NCI-H1930 (cell line): ENCODE results near the gene IKZF1.
"Not testable (repeated sequence)": the region's sequence is repeated elsewhere in the genome, so short reads cannot be mapped to it uniquely, and the experiment has no call there.

Experiments used
- DNase-seq, 2 experiments: peaks; one replicate each; lab custom pipeline; 2025; lab: John Stamatoyannopoulos, UW

The IKZF1 gene

DNA sequence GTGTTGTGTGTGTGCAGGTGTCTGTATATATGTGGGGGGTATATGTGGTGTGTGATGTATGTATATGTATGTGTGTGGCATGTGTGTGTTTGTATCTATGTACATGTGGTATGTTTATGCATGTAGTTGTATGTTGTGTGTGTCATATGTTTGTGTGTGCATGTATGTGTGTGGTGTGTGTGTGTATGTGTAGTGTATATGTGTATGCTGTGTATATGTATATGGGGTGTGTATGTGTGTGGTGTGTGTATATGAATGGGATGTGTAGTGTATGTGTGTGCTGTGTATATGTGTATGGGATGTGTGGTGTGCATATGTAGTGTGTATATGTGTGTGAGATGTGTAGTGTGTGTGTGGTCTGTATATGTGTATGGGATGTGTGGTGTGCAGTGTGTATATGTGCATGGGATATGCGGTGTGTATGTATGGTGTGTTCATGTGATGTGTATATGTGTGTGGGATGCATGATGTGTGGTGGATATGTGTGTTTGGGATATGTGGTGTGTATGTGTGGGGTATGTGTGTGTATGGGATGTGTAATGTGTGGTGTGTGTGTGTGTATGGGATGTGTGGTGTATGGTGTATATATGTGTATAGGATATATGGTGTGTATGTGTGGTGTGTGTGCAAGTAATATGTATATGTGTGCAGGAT is 30.0 kb downstream of the IKZF1 start:
- DNase-seq: no peak

DNA sequence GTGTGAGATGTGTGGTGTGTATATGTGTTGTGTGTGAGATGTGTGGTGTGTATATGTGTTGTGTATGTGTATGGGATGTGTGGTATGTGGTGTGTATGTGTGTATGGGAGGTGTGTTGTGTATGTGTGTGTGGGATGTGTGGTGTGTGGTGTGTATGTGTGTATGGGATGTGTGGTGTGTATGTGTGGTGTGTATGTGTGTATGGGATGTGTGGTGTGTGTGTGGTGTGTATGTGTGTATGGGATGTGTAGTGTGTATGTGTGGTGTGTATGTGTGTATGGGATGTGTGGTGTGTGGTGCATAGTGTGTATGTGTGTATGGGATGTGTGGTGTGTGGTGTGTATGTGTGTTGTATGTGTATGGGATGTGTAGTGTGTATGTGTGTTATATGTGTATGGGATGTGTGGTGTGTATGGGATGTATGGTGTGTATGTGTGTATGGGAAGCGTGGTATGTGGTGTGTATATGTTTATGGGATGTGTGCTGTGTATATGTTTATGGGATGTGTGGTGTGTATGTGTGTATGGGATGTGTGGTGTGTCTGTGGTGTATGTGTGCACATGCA is 30.8 kb downstream of the IKZF1 start:
- DNase-seq: no peak

DNA sequence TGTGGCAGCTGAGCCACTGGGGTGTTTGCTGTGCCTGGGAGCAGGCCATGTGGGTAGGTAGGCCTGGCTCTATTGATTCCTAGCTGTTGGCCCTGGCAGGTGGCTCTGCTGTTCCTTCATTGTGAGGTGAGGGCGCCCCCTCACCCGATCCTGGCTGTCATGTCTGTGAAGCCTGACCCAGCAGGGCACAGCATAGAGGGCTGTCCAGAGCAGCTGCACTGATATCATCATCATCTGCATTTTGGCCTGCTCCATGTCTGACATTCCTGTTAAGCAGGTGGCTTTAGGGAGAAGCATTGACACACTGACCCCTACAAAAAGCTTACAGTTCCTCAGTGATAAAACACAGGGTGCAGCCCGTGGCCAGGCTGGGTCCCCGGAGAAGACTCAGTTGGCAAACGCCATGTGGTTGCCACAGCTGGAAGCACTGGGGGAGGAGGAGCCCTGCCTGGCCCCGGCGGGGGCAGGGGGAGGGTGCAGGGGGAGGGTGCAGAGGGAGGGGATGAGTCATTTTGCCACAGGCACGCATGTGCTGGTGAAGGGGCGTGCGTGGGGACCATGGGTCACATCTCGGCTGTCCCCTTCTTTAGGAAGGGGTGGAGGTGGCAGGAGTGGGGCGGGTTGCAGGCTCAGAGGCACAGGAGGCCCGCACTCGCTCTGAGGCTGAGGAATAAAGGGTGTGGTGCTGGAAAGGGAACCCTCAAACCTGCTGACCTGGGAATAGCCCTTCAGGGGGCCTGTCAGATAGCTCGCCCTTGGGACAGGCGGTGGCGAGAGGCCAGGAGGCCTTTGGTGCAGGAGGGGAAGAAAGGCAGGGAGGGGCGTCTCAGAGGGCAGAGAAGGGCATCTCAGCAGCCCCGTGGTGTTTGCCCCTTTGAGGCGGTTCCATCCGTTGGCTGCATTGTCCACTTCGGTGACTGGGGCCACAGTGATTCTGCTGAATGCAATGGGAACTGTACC is 31.6 kb downstream of the IKZF1 start:
- no peak for DNase-seq

DNA sequence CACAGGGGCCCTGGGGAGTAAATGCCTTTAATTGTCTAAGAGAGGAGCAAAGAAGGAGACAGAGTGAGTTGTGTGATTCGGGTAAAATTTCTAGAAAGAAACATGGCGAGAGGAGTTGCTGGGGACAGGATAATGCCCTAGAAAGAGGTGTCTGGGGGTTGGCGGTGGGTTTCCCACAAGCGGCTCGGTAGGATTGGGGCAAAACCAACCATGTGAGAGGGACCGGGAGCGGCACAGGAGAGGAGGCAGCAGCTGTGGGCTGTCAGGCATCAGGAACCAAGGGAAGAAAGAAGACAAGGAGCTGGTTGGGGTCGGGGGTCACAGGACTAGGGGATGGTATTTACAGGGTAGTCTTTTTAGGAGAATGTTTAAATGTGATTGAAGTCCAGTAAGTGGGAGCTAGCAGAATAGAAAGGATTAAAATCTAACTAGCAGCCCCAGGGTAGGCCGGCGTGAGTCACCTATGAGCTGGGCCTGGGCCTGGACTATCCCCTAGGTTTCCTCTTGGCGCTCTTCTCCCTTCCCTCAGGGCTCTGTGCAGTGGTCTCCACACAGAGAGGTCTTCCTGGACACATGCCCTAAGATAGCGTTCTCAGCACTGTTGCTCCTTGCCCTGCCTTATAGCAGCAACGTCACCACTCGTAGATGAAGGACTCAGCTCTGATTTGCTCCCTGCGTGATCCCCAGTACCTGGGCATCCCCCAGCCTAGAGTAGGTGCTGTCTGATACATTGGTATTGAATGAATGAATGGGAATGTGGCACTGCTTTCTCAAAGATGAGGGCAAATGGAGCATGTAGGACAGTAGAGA is 32.6 kb downstream of the IKZF1 start:
- DNase-seq: no peak

DNA sequence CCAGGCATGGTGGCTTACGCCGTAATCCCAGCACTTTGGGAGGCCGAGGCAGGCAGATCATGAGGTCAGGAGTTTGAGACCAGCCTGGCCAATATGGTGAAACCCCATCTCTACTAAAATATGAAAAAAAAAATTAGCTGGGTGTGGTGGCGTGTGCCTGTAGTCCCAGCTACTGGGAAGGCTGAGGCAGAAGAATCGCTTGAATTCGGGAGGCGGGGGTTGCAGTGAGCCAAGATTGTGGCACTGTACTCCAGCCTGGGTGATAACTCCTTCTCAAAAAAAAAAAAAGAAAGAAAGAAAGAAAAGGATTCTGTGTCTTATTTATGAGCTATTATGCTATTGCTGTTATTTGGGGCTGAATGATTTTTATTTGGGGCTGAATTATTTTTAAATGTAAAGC is 35.0 kb downstream of the IKZF1 start:
- not testable (repeated sequence) for DNase-seq

DNA sequence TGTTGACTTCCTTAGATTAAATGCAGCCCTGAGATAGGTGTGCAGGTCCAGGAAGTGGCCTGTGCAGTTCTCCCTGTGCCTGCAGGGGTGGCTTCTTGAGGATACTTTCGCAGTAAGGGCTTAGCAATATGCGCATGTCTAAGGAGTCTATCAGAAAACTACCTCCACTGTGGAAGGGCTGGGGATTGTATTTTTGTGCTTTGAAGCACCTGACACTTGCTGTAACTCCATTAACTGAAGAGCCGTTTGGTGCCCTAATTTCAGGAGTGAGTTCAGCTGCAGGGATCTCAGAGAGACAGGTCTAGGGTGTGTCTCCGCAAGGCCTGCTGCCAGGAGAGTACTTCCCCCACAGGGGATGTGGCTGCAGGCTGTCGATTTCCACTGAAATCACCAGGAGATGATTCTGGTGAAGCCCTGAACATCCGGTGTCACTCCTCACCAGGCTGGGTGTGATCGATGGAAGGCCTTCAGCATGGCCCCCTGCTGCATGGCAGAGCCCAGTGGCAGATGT is 35.5 kb downstream of the IKZF1 start:
- no peak for DNase-seq

DNA sequence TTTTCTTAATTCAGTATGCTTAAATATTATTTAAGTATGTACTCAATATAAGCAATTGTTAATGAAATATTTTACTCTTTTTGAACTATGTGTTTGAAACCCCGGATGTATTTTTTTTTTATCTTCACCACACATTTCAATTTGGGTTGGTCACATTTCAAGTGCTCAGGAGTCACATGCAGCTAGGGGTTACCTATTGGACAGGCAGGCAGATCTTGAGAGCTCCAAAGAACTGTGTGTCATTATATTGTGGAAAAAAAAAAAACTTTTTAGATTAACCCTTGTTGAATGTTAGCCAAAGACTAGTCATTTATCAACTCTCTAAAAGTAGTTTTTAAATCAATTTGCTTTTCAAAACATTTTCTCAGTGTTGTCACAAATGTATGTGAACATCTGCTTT is 37.2 kb downstream of the IKZF1 start:
- DNase-seq: no peak

DNA sequence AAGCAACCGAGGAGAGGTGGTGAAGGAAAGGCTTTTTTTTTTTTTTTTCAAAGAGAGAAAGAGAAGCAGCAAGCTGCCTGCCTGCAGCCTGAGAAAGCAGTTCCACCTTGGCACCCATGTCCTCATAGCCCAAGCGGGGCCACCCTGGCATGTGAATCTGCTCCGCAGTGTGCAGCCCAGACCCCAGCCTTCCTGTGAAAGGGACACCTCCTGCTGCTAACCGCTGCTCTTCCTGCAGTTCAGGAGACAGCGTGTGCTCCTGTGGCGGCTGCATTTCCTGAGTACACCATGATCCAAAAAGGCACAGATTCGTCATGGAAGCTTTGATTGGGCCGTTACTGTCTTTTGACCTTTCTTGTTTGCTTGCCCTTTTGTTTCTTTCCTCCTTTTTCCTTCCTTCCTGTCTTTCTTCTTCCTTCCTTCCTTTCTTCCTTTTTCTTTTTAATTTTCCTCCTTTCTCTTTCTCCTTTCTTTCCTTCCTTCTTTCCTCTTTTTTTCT is 38.1 kb downstream of the IKZF1 start:
- no peak for DNase-seq

DNA sequence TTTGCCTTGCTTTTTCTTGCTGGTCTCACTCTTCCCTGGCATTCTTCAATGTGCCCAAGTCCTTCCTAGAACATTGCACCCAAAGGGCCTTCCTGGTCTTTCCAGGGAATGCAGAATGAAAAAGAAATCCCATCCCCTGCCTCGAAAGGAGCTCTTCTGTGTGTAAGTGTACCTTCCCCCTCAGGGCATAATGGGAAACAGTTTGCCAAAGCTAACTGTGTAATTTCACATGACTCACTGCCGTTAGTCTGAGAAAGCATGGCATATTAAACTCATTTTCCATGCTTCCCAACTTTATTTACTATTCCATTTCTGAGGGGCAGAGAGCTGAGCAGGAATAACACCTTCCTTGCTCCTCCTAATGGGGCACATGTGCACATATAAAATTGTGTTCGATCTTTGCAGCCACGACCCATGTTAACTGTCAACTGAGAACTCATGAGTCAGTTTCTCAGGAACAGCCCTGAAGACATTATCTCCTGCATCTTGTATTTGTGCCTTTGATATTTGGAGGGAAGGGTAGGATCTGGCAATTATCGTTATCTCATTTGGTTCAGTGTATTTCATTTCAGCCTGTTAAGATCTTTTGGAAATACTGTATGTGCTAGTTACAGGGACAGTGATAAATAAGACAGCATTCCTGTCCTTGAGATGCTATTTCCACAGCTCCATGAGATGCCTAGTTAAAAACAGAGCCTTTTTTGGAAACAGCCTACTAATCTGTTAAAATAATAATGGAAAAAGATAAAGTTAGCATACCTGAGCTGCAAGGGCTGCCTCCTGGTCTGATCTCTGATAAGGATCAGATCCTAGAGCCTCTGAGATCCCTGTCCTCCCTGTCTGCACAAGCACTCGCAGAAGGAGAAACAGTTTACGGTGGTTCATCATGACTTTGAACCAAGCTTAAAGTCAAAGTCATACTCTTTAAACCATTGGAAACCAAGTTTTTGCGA is 42.3 kb downstream of the IKZF1 start:
- no peak for DNase-seq

DNA sequence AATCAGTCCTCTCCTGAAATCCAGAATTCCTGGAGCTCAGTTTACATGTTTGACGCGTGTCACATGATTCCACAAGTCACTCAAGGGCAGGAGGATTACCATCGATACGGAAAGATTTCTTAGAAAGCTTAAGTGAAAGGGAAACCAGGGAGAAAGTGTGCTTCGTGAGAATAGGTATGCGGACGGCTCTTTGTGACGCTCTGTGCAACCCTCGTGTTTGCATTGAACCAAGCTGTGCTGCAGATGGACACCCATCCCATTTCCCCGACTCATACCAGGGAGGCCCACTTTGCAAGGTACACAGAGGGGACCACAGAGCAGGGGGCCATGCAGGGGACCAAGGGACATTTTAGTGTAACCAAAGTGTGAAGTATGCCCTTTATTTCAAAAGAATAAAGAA is 43.2 kb downstream of the IKZF1 start:
- no peak for DNase-seq

DNA sequence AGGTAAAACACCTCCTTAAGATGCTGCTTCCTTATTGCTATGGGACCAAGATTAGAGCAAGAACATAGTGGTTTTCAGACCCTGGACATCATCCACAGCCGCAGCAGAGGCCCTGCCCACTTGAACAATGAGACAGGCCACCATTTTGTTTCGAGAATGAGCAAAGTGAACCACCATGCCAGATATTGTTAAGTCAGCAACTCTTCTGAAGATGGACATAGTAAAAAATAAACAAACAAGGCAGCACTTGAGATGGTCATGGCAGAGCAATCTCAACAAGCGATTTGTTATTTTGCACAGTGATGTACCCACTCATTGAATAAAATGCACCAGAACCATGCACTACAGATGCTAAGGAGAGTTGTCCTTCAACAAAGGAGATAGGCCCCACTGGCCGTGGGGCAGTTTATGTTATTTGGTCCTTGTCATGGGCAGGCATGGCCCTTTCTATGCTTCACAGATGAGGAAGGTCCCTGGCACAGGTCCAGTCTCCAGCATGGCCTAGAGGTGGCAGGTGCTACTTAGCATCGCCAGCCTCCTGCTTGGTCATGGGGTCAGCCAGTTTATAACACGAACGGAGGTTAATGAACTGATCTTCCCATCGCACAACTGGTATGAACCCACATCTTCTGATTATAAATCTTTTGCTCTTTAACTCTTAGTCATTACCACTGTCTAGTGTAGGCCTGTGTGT is 44.1 kb downstream of the IKZF1 start:
- DNase-seq: no peak

DNA sequence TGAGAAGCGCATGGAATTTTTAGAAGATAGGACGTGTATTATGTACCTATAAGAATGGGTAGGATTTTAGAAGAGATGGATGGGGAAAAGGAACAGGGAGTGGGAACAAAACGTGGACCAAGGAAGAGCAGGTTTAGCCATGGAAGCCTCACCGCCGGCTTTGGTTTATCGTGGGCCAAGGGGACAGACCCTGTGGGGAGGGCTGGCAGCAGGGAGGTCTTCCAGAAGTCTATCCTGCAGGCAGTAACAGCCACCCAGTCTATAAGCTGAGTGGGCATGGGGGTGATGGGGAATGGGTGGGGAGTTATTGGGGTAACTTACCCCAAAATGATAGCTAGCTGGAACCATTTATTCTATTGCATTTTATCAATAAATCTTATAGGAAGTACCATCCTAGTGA is 44.9 kb downstream of the IKZF1 start:
- DNase-seq: no peak

DNA sequence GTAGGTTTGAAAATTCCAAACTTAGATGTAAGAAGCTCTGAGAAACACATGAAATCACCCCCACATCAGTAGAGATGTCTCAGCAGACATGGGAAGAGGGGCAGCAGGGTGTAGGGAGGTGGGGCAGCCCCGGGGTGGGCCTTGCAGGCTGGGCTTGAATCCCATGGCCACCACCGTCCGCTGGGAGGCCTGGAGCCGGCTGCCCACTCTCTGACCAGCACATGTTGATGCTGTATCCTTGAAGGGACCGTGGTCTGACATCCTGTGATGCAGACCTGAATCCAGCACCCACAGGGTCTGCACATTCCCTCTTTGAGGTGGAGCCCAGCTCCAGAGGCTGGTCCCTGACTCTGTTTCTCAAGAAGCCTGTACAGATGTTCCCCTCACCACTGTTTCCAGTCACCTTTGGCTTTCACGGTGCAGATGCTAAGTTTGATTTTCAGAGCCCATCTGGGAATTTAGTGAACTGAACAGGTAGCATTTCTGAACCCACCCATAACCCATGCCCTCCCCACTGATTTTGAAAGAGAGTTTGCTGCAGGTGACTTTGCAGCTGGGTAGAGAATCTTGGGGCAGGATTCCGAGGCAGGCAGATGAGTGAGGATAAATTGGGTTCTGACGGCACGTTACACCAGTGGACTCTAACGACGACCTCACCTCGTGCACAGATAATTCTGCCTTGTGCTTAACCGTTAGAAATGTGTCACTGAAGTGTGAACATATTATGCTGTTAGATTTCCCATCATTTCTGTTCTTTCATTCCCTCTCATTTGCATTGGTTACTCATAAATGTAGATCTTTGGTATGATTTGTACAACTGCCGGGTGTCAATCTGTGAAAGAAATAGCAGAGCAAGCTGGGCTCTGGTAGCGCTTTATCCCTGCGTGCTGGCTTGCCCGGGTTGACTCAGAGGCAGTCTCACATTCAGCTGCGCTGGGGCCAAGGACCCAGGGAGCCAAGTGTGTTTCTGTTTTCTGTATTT is 45.7 kb downstream of the IKZF1 start:
- no peak for DNase-seq

DNA sequence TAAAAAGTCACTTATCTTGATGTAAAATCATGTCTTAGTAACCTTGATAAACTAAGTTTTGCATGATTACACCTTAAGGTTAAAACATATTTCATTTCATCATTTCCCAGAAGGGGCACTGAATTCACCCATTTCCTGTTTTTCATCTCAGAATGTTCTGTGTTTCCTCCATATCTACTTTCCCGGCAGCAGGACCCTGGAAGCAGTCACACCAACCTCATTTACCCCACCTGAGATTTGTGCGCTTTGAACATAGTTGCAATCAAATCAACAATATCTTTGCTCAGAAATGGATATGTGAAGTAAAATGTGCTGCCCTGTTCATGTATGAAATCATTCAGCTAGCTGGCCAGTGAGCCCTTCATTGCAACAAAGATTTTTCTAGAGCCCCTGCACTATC is 46.8 kb downstream of the IKZF1 start:
- no peak for DNase-seq

DNA sequence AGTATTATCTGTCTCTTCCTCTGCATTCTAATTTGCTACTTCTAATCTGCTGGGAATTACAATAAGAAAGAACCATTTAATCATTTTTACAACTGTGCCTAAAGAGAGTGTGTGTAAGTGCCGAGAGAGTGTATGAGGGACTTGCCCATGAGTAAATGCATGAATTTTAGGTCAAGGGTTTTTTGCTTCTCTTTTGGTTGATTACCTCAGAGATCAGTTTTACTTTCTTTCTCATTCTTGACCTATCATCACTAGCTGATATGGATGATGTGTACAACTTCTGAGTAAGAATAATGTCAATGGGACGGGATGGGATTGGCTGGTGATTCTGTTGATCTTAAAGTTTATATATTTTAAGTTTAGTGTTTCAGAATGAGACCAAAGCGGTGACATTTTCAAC is 47.8 kb downstream of the IKZF1 start:
- no peak for DNase-seq

DNA sequence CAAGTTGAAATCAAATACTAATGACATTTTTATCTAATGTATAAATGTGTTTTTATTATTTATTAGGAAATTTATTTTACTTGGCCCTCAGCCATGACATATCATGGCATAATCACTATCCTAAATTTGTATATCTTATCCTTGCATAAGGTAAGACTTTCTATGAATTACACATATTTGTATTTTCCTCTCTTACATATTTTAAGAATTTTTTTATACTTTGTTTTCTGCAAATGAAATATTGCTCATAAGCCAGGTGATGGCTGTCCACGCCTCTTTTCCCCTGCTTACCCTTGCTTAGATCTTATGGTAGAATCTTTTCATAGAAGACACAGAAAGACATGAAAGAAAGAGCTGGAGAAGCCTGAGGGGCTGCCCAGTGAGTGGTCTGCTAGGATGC is 48.2 kb downstream of the IKZF1 start:
- no peak for DNase-seq

DNA sequence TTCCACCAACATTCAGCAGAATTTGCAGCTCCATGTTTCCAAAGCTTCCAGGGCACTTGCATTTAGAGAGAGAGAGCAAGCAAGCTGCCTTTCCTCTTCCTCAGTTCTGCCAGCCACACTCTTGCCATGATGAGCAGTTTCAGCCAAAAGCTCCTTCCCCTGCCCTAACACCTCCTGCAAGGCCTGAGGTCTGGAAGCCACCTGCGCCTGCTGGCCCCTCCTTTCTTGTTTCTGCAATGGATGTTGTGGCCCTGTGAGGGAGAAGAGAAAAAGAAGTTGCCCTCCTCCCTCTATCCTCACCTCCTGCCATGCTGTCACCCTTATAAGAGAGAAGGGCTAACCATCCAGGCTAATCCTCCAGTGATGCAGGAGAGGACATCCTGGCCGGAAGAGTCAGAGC is 48.7 kb downstream of the IKZF1 start:
- DNase-seq: no peak

DNA sequence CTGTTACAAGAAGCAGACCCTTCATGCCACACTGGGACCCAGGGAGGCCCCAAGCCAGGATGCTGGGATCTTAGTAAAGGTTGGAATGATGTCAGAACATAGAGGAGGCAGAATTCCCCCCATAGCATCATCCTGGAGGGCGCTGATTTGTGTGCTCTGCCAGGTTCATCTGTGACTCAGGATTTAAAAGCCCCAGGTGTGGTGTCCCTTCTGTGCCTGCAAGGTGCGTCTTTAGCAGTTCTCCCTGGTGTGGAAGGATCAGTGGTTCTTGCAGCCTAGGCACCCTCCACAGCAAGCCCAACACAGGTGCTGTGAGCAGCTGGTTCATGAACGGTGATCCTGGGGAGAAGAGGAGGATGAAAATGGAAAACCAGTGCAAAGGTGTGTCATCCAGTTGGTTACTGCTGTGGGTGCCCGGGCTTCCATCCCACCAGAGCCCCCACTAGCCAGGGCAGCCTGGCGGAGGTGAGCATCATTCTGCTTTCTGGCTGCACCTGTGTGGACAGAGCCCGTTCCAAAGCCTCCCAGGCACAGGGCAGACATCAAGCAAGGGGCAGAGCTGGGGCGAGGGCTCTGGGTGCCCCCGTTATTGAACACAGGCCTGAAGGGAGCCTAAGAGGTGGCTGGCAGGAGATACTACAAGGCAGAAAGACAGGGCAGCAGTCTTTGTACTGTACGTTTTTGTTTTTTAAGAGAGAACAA is 49.5 kb downstream of the IKZF1 start:
- no peak for DNase-seq
